ENCODE results near the gene MYDGF.

- TF ChIP-seq CTCF (conservative IDR thresholded peaks at IDR 0.05; ENCODE audit: low read depth, low read length), result no peak
- TF ChIP-seq EZH2 (IDR thresholded peaks at IDR 0.05; ENCODE audit: borderline replicate concordance, low read depth, low read length, poor library complexity, severe bottlenecking), result no peak
Observed at GRCh38 chr19:4715529-4716221, 45.5 kb upstream of the MYDGF start.
